Chondrocyte (in vitro differentiated cells): Measurements from ENCODE around the gene GPER1. TPM values are rescaled to one million over a fixed set of nuclear protein-coding genes. Genes with fewer than 3 reads are reported as not detected.

Source experiments
- DNase-seq: peaks from one replicate; pipeline ENCODE4 v3.0.0; 2021; ENCODE audit warnings: mixed read lengths, low spot score
- H3K27ac Mint-ChIP-seq: one replicate; pipeline ENCODE4 v1.8.0; 2021; ENCODE audit warnings: mild to moderate bottlenecking, moderate library complexity, mixed read lengths; ENCODE audit not compliant: unreplicated experiment
- H3K27me3 Mint-ChIP-seq: 2 replicates; pipeline ENCODE4 v1.8.0; 2021; ENCODE audit warnings: low read depth, mixed read lengths
- H3K36me3 Mint-ChIP-seq: 2 replicates; pipeline ENCODE4 v1.8.0; 2021; ENCODE audit warnings: low read depth, mixed read lengths
- H3K4me1 Mint-ChIP-seq: 2 replicates; pipeline ENCODE4 v1.8.0; 2021; ENCODE audit warnings: low read depth, mild to moderate bottlenecking, mixed read lengths
- H3K4me3 Mint-ChIP-seq: one replicate; pipeline ENCODE4 v1.8.0; 2021; ENCODE audit warnings: mild to moderate bottlenecking, moderate library complexity, mixed read lengths; ENCODE audit not compliant: unreplicated experiment
- H3K9me3 Mint-ChIP-seq: 2 replicates; pipeline ENCODE4 v1.8.0; 2021; ENCODE audit warnings: low read depth, mixed read lengths
- total RNA-seq: library from RNA; stranded (reverse); gene quantifications from 3 replicates; pipeline ENCODE4 v1.2.1, GENCODE V29; 2021
- TF ChIP-seq, protein P1 (sequence below): fragments of 200-600 bp; sonication (generic); IDR thresholded peaks from 2 replicates; pipeline ENCODE4 v1.5.0; 2021; ENCODE audit warnings: antibody characterized with exemption, mild to moderate bottlenecking, moderate library complexity

The GPER1 gene
- total RNA-seq, 1 donor from 2014 or later, result 9.9 TPM

DNA sequence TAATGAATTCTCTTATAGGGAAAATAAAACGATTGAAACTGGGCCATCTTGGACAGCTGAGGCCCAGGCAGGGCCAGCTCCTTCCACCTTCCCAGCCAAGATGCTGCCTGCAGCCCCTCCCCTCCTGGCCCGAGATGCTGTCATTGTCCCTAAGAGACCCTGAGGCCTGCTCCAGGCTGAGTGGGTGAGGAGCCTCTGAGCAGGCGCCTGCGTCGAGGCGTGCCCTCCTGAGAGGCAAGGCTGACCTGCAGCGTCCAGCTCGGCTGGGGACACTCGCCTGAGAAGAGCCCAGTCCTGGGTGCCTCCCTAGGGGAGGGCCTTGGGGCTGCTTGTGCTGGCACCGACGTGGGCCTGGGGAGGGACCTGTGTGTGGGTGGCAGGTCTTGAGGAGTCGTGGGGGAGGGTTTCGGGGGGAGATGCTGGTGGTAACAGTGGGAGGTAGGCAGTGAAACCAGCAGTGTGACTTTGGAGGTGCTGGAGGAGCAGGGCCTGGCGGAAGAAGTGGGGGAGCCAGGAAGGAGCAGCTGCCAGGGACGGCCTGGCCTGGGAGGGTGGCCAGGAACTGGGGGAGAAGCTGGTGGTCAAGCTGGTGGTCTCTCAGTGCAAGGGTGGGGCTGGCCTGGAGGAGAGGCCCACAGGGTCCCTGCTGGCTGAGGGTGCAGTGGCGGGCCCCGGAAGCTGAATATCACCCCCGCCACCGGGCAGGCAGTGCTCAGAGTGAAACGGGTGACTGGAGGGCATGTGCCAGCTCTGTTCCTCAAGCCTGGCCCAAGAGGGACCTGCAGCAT lies 35.7 kb upstream of the GPER1 start:
- TF ChIP-seq, protein P1, sequence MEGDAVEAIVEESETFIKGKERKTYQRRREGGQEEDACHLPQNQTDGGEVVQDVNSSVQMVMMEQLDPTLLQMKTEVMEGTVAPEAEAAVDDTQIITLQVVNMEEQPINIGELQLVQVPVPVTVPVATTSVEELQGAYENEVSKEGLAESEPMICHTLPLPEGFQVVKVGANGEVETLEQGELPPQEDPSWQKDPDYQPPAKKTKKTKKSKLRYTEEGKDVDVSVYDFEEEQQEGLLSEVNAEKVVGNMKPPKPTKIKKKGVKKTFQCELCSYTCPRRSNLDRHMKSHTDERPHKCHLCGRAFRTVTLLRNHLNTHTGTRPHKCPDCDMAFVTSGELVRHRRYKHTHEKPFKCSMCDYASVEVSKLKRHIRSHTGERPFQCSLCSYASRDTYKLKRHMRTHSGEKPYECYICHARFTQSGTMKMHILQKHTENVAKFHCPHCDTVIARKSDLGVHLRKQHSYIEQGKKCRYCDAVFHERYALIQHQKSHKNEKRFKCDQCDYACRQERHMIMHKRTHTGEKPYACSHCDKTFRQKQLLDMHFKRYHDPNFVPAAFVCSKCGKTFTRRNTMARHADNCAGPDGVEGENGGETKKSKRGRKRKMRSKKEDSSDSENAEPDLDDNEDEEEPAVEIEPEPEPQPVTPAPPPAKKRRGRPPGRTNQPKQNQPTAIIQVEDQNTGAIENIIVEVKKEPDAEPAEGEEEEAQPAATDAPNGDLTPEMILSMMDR, result no peak
- Mint-ChIP-seq H3K27ac (no peak overlapping the region), H3K36me3 (no peaks in the 10 kb centered on the region), H3K4me3 (no peak overlapping the region), H3K27me3 (no peaks in the 10 kb centered on the region), H3K4me1 (no peaks in the 10 kb centered on the region), H3K9me3 (no peaks in the 10 kb centered on the region)
- DNase-seq, result peak; percentile 80

- Mint-ChIP-seq H3K27ac (no peak overlapping the region), H3K36me3 (no peaks in the 10 kb centered on the region), H3K27me3 (no peaks in the 10 kb centered on the region), H3K9me3 (no peaks in the 10 kb centered on the region), H3K4me1 (no peaks in the 10 kb centered on the region), H3K4me3 (no peak overlapping the region)
- DNase-seq, result peak; percentile 86
- TF ChIP-seq, protein P1, result no peak
Observed at GRCh38 chr7:1053002-1053411, 34.9 kb upstream of the GPER1 start.

GRCh38 chr7:1053816-1054370 lies 34.0 kb upstream of the GPER1 start:
- TF ChIP-seq, protein P1, result no peak
- DNase-seq, result peak; percentile 70
- Mint-ChIP-seq H3K9me3 (no peaks in the 10 kb centered on the region), H3K27me3 (no peaks in the 10 kb centered on the region), H3K36me3 (no peaks in the 10 kb centered on the region), H3K27ac (no peak overlapping the region), H3K4me3 (no peak overlapping the region), H3K4me1 (peaks cover 2% of the 10 kb centered on the region)

- H3K36me3 Mint-ChIP-seq, result no peaks in the 10 kb centered on the region
- H3K27ac Mint-ChIP-seq, result no peak overlapping the region
- TF ChIP-seq, protein P1, result no peak
- peaks cover 4% of the 10 kb centered on the region for H3K4me1 Mint-ChIP-seq
- peak; percentile 84 for DNase-seq
- no peak overlapping the region for H3K4me3 Mint-ChIP-seq
- H3K9me3 Mint-ChIP-seq, result no peaks in the 10 kb centered on the region
- H3K27me3 Mint-ChIP-seq, result no peaks in the 10 kb centered on the region
Observed at GRCh38 chr7:1054438-1054837, 33.5 kb upstream of the GPER1 start.

GRCh38 chr7:1054861-1055450 lies 33.0 kb upstream of the GPER1 start:
- Mint-ChIP-seq H3K36me3 (no peaks in the 10 kb centered on the region), H3K9me3 (no peaks in the 10 kb centered on the region), H3K4me1 (peaks cover 4% of the 10 kb centered on the region), H3K27me3 (no peaks in the 10 kb centered on the region), H3K27ac (no peak overlapping the region), H3K4me3 (no peak overlapping the region)
- DNase-seq, result peak; percentile 83
- TF ChIP-seq, protein P1, result no peak
